LNCaP clone FGC (cell line): Measurements from ENCODE around the gene CNPPD1.

Experiments
- DNase-seq: peaks from one replicate; pipeline ENCODE4 v3.0.0-alpha.2; 2011; ENCODE audit warnings: low read depth
- H3K4me3 ChIP-seq: 2 replicates; pipeline ENCODE4 v1.5.1; 2011; ENCODE audit warnings: mild to moderate bottlenecking, low read depth, low read length, control low read depth
- CTCF ChIP-seq: IDR thresholded peaks from 2 replicates; pipeline ENCODE4 v1.5.1; 2012; ENCODE audit warnings: mild to moderate bottlenecking; ENCODE audit not compliant: control insufficient read depth, insufficient read depth; ENCODE audit errors: extremely low read depth

Gene CNPPD1

DNA sequence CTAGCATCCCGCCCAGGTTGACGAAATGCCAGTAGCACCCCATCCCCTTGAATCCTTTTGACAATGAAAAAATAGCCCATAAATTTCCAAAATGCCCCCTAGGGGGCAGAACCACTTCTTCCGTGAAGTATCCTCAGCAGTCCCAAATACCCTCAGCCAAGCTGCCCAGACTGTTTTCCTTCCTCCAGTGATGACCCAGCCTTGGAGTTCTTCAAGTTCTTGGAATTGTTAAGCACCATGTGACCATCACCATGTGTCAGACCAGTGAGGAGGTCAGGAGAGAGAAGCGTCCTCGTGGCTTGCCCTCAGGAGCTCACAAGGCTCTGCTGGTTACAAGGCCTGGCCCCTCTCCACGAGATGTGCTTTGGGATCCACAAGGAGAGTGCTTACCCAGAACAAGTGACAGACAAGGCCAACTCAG is 5.5 kb downstream of the CNPPD1 start:
- peak; percentile 44; the same call in 1 of the 2 replicates for TF ChIP-seq CTCF
- no peak for DNase-seq
- H3K4me3 ChIP-seq: no peak overlapping the region

DNA sequence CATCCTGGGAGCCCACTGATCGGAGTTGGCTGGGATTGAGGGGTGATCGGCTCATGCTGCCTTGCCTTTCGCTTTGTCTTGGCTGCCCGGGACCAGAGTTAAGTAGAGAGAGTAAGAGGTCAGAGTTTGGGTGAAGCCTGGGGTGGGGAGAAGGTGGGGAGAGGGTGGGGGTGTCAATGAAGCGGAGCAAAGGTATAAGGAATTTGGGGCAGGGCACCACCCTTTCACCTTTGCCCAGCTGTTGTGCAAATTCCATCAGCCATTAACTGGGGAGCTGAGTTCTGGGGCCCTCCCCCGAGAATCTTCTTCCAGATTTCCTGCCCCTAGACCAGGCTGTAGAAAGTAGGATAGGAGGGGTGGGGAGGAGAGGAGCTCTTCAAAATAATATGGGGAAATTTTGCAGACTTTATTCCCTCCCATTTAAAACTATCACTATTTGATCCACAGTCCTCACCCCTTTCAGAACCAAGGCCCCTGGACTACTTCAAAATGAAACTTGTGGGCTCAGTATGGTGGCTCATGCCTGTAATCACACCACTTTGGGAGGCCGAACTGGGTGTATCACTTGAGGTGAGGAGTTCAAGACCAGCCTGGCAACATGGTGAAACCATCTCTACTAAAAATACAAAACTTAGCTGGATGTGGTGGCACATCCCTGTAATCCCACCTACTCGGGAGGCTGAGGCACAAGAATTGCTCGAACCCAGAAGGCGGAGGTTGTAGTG is 6.6 kb downstream of the CNPPD1 start, which contains the start of gene SLC23A3:
SLC23A3 (minus strand) TSS at position 100 of the 725 bp plus-strand sequence; CDS start at position 55, 45 bp downstream.
- no peak within 1 kb of the TSS for H3K4me3 ChIP-seq
- DNase-seq: no peak
- TF ChIP-seq CTCF: no peak

GRCh38 chr2:219168932-219169331 is 7.8 kb downstream of the CNPPD1 start:
- TF ChIP-seq CTCF: no peak
- no peak for DNase-seq
- no peak overlapping the region for H3K4me3 ChIP-seq

DNA sequence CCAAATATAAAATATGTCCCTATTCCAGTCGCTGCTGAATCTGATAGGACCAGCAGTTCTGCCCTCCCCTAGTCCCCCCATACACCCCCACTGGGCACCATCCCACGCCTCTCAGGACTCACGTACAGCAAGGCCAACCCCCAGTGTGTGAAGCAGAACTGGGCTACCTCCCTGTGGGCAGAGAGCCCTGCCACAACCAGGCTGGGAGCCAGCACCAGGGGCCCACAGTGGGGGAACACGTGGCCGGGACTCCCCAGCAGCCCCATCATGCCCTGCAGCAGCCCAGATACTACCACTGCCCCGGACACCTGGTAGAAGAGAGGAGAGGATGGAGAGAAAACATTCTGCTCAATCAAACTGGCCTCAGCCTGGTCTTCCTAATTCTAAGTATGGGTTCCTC is 8.2 kb downstream of the CNPPD1 start:
- no peak overlapping the region for H3K4me3 ChIP-seq
- DNase-seq: no peak

GRCh38 chr2:219167997-219168396 is 8.7 kb downstream of the CNPPD1 start:
- no peak for TF ChIP-seq CTCF
- H3K4me3 ChIP-seq: no peak overlapping the region
- no peak for DNase-seq

More for the DNA sequence above, 8.2 kb downstream of the CNPPD1 start:
- TF ChIP-seq CTCF: no peak

DNA sequence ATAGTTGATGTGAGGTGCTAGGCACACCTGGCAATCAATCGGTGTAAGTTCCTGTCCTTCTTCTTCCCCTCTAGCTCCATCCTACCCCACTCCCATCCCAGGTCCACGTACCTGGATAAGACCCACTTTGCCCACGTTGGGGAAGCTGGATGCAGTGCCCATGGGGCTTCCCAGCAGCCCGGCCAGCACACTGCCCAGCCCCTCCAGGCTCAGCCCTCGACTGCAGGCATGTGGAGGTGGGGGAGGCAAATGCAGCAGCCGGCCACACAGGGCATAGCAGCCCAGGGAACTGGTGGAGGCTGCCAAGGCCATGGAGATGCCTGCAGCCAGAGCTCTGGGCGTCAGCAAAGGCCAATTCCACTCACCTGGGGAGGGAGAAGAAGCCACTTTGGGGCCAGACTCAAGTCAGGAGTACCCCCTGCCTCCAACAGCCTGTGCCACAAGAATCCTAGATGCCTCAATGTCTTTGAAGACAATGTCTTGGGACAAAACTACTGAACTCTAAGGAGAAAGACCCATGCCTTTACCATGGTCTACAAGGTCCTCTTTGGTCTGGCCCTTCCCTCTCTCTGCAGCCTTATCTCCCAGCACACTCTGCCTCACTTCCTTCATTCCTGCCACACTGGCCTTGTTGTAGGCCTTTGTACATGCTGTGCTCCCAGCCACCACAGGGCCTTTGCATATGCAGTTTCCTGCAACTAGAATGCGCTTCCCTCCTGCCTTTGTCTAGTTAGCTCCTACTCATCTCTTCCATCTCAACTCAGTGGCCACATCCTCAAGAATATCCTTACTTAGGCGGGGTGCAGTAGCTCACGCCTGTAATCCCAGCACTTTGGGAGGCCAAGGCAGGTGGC is 11.4 kb downstream of the CNPPD1 start:
- no peak for DNase-seq
- TF ChIP-seq CTCF: no peak
- H3K4me3 ChIP-seq: no peak overlapping the region
